NAMALWA (cell line): ENCODE results near the gene ANKUB1.

Source experiments
- DNase-seq: peaks from one replicate; pipeline ENCODE4 v3.0.0-alpha.2; 2015; ENCODE audit warnings: low spot score

Gene ANKUB1

GRCh38 chr3:149763565-149764195 lies 28.7 kb downstream of the ANKUB1 start:
- DNase-seq: no peak

DNA sequence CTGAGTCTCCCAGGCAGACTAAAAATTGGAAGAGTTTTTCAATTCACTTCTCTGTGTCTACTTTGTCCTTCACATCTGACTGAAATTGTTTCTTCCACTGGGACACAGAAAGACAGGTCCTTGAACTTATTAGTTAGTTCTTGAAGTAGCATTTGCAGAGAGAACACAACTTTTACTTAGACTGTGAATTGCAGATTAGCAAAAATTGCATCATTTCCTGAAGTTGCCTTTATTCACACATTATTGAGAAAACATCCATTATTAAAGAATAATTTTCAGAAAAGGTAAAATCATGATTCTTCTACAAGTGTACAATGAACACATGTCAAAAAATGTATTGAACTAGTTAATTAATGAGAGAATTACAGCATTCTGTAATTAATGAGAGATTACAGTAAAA lies 38.6 kb downstream of the ANKUB1 start:
- no peak for DNase-seq

DNA sequence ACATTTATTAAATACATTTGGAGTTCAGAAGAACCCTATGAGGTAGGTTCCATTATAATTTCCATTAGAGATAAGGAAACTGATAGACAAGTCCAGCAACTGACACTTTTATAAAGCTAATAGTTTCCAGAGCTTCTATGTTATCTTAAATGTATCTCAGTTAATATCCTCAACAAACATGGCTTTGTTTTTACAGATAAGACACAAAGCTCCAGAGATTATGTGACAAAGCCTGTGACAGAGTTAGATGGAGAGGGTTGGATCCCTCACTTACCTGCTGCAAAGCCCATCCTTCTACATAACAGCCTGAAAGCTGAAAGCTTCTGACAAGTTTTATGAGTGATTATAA lies 39.6 kb downstream of the ANKUB1 start:
- DNase-seq: no peak

DNA sequence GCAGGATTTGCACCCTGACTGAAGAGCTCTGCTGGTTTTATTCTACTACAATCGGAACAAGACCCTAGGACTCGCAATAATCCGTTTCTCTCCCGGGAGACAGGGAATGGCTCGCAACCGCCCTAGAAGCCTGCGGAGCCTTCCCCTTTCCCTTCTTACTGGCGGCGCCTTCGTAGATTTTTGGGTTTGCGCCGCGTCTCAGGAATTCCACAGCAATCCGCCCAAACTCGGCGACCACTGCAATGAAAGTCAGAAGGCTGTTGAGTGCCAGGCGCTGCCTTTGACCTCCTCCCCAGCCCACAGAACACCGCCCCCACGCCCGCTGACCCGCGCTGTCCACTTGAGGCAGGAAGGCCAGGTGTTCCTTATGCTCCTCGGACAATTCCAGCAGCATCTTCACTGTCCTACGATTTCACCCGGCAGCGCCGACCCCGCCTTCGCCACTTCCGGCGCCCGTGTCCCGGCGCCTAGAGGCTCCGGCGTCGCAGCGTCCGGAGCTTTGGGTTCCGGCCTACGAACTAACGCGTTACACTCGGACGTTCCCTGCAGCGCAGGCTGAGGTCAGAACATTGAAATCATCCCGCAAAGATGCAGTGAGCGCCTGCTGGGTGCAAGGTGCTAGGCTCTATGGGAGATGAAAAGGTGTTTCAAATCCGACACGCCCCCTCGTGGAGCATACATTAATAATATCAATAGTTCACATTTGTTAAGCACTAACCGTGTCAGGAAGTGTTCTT lies 40.1 kb downstream of the ANKUB1 start, which contains the start of gene COMMD2:
Gene COMMD2, minus strand, starts transcription at position 439 of the 737 bp plus-strand sequence. Its CDS starts 45 bp downstream, at position 394.
- peak; percentile 96 for DNase-seq

- peak; percentile 31 for DNase-seq
Measured at GRCh38 chr3:149751551-149751950, 40.8 kb downstream of the ANKUB1 start.

DNA sequence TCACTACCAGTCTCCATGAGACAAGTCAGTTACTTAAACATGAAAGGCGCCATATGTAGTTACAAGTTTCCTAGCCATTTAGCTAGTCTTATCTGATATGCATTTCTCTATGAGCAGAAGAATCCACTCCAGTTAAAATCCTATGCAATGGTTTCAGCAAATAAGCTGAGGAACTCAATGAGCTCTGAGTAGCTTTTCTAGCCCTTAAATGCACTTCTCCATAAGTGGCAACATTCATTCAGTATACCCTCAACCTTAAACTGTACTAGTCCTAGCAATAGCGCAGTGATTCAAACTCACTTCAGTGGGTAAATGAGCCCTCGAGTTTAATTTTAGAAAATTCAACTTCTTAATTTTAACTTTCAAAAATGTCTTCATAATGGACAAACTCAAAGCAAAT lies 47.7 kb downstream of the ANKUB1 start:
- no peak for DNase-seq

DNA sequence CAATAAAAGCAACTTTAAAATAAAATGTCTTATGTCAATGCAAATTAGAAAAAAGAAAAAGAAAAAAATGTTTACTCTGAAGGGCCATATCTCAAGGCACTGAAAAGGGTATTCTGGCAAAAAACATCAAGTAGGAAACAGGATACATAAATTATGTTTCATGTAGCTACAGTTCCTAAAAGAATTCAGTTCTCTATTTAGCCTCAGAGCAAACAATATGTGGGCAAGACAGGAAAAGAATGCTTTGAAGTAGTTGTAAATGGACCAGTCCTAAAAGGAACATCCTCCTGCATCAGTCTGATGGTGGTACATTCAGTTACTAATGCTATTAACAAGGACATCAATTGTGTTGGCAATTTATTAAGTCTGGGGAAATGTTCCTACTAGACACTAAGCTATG lies 48.2 kb downstream of the ANKUB1 start:
- DNase-seq: no peak

DNA sequence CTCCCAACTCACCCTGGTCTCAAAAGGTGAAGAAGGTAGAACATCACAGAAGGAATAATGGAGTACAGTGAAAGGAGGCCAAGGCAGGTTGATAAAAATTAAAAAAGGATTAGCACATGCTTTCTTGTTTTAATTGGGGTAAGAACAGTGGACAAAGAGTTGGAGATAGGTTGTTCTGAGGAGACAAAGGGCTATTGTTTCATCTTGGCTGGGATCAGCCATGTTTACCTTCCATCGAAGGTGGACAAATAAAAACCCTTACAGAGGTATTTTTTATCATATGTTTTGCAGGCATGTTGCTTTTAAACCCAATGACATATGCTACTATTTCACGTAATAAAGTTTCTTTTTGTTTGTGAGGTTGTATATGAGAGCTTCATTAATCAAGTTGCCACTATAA lies 53.0 kb downstream of the ANKUB1 start:
- no peak for DNase-seq

- no peak for DNase-seq
Measured at GRCh38 chr3:149738876-149739275, 53.5 kb downstream of the ANKUB1 start.

GRCh38 chr3:149736953-149737205 lies 55.5 kb downstream of the ANKUB1 start:
- no peak for DNase-seq

GRCh38 chr3:149736175-149736952 lies 56.0 kb downstream of the ANKUB1 start:
- no peak for DNase-seq

GRCh38 chr3:149732234-149732633 lies 60.1 kb downstream of the ANKUB1 start:
- no peak for DNase-seq

GRCh38 chr3:149727656-149728055 lies 64.7 kb downstream of the ANKUB1 start:
- no peak for DNase-seq

GRCh38 chr3:149726716-149727407 lies 65.5 kb downstream of the ANKUB1 start:
- no peak for DNase-seq

DNA sequence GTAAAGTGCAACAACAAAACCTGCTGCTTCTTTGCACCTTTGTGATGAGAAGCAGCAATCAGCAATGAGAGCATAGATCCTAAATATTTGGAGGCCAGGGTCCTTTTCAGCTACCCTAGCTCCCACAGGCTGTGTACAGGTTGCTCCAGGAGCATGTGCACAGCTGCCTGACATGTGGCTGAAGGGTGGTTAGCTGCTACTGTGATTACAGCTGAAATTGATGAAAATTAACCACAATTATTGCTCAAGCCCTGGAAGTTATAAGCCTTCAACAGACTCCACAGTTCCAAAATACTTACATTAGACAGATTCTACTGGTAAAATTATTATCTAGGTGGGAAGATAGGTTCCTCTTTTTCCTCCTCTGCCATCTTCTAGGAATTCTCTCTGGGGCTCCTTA lies 68.6 kb downstream of the ANKUB1 start:
- no peak for DNase-seq

GRCh38 chr3:149720918-149721317 lies 71.4 kb downstream of the ANKUB1 start:
- DNase-seq: no peak

GRCh38 chr3:149717391-149718056 lies 74.8 kb downstream of the ANKUB1 start:
- DNase-seq: peak; percentile 77

DNA sequence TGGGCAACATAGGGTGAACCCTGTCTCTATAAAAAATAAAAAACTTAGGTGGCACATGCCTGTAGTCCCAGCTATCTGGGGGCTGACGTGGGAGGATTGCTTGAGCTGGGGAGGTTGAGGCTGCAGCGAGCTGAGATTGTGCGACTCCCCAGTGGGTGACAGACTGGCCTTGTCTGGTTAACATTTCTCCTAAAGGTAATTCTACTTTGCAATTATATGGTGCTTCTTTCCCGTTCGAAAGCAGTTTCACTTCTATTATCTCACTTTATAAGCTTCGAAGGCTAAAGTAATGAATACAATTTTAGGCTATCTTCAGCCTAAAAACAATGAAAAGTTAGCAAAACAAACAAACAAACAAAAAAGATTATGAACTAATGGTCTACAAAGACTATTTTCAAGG lies 75.4 kb downstream of the ANKUB1 start:
- no peak for DNase-seq

DNA sequence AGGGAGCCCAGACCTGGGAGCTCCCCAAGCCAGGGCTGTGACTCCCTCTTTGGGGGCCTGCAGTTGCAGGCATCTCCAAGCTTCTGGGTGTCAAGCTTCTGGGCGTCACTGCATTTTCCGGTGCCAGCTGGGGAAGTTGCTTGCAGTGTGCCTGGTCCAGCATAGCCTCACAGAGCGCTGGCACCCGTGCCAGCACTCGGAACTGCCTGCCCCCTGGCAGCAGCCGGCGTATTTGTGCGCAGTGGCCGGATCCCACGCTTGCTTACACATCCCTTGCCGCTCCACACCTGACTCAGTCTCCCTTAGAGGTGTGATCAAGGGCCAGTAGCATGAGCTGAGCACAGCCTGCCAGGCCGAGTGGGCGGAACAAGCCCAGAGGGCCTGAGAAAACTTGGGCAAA lies 77.1 kb downstream of the ANKUB1 start:
- DNase-seq: no peak

GRCh38 chr3:149713730-149714654 lies 78.4 kb downstream of the ANKUB1 start:
- no peak for DNase-seq
